Epithelial cell of esophagus (primary cell): ENCODE data around the gene GIT2.

Source experiments
- DNase-seq: peaks from one replicate; pipeline ENCODE4 v3.0.0; 2010; ENCODE audit warnings: low read depth
- H3K4me3 ChIP-seq: 2 replicates; pipeline ENCODE4 v1.5.1; 2011; ENCODE audit warnings: mild to moderate bottlenecking, low read length, control low read depth
- TF ChIP-seq, protein P1 (sequence below): IDR thresholded peaks from 2 replicates; pipeline ENCODE4 v1.5.1; 2011; ENCODE audit warnings: low read depth, mild to moderate bottlenecking, low read length, control low read depth, inconsistent platforms; ENCODE audit not compliant: insufficient read depth; ENCODE audit errors: missing control alignments

The GIT2 gene

DNA sequence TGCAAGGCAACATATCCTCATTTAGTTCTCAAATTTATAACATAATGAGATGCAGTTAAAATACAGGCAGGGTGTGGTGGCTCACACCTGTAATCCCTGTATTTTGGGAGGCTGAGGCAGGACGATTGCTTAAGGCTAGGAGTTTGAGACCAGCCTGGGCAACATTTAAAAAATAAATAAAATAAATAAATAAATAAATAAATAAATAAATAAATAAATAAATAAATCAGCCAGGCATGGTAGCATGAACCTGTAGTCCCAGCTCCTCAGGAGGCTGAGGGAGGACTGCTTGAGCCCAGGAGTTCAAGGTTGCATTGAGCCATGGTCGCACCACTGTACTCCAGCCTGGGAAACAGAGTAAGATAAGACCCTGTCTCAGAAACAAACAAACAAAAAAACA is 56.7 kb downstream of the GIT2 start:
- H3K4me3 ChIP-seq, result no peak overlapping the region
- no peak for DNase-seq
- TF ChIP-seq, protein P1, sequence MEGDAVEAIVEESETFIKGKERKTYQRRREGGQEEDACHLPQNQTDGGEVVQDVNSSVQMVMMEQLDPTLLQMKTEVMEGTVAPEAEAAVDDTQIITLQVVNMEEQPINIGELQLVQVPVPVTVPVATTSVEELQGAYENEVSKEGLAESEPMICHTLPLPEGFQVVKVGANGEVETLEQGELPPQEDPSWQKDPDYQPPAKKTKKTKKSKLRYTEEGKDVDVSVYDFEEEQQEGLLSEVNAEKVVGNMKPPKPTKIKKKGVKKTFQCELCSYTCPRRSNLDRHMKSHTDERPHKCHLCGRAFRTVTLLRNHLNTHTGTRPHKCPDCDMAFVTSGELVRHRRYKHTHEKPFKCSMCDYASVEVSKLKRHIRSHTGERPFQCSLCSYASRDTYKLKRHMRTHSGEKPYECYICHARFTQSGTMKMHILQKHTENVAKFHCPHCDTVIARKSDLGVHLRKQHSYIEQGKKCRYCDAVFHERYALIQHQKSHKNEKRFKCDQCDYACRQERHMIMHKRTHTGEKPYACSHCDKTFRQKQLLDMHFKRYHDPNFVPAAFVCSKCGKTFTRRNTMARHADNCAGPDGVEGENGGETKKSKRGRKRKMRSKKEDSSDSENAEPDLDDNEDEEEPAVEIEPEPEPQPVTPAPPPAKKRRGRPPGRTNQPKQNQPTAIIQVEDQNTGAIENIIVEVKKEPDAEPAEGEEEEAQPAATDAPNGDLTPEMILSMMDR, result no peak

DNA sequence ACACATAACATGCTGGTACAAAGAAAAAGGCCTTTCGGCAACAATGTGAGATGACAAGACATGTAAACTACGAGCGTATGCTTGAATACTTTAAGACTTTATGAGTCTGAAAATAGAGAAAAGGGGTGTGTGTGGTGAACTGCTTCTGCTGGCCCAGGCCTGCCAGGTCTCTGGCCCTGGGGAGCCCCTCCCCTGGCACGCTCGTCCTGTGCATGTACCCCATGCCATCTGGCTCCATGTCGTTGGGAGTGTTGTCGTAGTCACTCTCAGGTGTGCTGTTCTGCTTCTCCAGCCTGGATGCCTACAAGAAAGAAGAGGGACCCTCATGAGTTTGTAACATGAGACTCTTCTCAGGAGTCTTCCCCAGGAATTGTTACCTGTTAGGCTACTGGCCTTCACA is 57.2 kb downstream of the GIT2 start:
- TF ChIP-seq, protein P1, result no peak
- H3K4me3 ChIP-seq, result no peak overlapping the region
- DNase-seq, result no peak

DNA sequence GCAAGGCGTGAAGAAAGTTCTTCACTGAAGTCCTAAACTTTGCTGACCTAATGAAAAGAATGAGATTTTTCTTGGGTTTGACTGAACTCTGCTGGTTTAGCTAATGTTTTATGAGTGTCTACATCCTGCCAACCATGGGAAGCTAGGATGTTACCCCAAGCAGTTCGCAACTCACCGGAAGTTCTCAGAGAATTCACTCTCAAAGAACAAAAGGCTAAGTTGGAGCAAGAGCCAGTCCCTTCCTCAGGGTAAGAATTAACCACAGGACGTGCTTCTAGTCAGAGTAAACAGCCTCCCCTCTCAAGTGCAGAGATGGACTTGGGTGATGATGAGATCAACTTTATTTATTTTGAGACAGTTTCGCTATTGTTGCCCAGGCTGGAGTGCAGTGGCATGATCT is 58.8 kb downstream of the GIT2 start:
- DNase-seq, result no peak
- TF ChIP-seq, protein P1, result no peak
- no peak overlapping the region for H3K4me3 ChIP-seq

DNA sequence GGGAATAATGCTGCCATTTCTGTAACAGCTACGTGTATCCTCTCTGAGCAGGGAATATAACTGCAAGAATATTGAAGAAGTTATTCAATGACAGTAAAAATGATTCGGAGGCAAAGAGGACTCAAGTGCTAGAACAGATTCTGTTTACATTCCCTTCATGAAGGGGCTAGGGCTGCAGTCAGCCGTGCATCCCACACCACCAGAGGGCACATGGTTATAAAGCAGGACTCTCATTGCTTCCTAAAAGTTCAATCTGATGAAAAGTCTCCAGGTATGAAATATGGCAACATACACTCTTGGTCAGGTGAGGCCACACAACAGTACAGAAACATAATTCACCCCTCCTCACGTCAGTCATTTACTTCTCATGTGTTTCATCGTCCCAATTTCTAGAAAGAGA is 62.1 kb downstream of the GIT2 start:
- no peak for DNase-seq
- H3K4me3 ChIP-seq, result no peak overlapping the region
- TF ChIP-seq, protein P1, result peak; percentile 24

DNA sequence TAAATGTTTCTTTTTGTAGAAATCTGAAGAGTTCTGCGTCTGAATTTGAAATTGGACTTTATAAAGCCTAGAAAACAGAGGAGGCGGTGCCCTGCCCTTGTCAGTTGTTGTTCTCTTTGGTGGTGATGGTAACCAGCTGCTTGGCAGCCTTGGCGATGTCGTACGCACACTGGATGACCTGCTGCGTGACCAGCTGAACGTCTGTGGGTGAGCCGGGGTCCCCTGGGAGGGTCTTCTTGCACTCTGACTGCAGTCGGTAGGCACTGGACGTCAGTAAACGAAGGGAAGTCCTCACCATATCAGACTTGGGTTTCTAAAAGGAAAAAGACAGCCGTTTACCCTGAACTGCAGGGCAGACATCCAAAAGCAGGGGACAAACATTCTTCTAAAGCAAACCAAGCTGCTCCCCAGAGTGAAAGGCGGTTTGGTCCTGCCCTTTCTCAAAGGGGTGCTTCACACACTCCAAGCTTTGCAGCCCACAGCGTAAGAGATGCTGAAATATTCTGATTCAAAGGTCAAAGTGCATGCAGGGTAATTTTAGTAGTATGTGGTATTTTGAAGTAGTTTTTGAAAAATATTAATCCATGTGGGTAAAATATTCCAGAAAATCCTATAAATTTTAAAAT is 63.2 kb downstream of the GIT2 start:
- TF ChIP-seq, protein P1, result no peak
- DNase-seq, result no peak
- H3K4me3 ChIP-seq, result no peak overlapping the region

DNA sequence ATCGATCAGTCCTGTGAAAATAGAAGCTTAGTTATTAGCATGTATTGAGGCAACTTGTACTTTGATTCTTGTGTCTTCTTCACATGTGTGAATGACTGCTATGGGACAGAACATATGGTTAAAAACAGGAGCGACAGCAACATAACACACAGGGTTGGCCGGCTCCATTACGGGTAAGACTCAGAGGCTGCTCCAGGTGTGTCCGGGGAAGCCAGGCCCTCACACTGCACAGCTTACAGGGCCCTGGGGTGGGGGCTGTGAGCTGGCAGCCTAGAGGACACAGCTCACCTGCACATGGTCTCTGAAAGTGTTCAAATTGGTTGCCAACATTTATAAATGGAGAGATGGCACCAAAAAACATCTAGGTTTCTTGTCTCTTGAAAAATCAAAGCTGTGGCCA is 65.0 kb downstream of the GIT2 start:
- TF ChIP-seq, protein P1, result no peak
- no peak overlapping the region for H3K4me3 ChIP-seq
- DNase-seq, result no peak
